Stimulated activated CD8-positive, alpha-beta memory T cell treated with anti-CD3 and anti-CD28 coated beads, Interleukin-4, amount 100 ng/mL, for 1 hour (primary cell): ENCODE results near the gene EYS.

Experiments
- DNase-seq, 2 donors: peaks; one replicate each; pipeline ENCODE4 v3.0.0-alpha.2; 2020; ENCODE audit warnings: low read depth in 2 of 2, low spot score in 1 of 2

EYS gene

DNA sequence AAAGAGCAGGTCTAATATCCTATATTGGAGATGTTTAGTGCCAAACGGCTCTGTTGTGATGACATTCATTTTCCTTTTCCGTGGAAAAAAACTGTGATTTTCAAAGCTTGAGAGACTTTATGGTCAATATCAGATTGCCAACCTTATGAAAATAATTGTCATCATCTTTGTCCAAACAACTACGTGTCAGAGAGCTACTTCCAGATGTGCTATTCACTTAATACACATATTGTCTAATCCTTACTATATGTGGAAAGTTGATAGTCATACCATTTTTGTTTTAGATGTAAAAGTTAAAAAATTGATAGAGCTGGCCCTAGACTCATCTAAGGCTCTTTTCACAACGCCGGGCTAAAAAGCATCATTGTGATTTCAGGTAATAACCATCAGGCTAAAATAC, 1521.4 kb downstream of the EYS start:
- DNase-seq = no peak

DNA sequence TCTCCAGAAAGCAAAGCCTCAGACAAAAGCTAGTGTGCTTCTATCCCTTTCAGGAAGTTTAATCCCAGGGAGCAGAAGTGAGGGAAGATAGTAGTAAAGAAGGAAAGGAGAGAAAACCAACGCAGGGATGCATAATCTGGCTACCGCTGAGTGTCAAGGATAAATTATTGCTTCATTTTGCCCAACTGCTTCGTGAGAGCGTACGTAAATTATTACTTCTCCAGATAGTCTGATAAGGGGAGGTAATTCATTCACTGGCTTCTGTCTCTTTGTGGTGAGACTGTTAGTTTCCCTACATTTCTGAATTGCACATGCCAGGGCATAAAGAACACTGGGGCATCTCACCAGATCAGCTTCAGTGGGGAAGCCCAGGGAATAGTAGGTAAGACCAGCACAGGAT, 1531.7 kb downstream of the EYS start:
- DNase-seq = no peak

DNA sequence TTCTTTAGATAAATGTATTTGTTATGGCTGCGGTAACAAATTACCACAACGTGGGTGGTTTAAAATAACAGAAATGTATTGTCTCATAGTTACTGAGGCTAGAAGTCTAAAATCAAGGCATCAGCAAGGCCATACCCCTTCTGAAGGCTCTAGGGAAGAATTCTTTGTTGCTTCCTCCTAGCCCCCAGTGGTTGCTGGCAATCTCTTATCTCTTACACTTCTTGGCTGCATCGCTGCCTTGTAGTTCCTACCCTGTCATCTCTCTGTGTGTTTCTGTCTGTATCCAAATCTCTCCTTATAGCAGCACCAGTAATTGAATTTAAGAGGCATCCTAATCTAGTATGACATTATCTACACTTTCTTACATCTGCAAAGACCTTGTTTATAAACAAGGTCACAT, 1536.7 kb downstream of the EYS start:
- DNase-seq = no peak

DNA sequence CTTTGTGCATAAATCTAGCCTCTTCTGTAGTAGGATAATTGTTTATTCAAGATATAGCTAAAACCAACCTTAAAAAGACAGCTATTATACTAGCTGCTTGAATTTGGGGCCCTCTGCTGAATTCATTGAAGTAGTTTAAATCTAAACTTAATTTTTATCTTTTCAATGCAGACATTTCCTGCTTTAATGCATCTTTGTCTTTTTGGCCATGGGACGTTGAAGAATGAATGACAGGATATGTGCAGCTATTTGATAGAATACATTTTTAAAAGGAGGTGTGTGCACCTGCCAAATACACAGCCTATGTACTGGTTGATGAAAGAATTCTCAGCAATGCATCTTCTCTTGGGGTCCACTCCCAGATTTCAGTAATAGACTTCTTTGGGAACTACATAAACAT, 1546.5 kb downstream of the EYS start:
- no peak for DNase-seq

DNA sequence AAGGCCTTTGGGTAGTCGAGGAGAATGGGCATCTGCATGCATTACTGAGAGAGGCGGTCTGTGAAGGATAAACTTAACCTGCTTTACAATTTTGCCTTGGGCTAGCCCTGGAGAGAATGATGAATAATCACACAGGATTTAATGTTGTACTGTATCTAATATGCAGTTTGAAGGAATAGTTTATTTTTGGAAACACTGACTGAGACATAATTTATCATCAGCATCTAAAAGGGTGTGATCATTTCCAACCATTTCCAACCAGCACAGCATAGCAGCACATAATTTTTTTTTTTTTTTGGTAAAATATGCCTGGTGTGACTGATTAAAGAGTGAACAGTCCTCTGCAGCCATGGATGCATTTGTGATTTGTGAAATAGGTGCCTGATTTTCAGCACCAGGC, 1552.0 kb downstream of the EYS start:
- DNase-seq = no peak

DNA sequence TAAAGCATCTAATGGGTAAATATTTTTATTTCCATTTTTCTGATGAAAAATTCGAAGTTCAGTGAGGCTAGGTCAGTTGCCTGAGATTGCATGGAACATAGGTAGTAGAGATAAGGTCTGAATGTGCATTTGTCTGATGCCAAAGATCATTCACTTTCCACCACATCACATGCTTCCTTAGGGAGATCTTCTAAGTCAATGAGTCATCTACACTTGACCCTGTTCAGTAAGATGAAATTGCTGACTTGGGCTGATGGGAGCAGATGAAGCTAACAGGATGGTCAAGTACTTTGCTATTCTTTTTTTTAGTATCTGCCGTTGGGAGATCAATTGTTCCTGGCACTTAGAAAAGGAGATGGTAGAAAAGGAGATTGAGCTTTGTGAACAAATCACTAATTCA, 1560.2 kb downstream of the EYS start:
- DNase-seq = no peak

DNA sequence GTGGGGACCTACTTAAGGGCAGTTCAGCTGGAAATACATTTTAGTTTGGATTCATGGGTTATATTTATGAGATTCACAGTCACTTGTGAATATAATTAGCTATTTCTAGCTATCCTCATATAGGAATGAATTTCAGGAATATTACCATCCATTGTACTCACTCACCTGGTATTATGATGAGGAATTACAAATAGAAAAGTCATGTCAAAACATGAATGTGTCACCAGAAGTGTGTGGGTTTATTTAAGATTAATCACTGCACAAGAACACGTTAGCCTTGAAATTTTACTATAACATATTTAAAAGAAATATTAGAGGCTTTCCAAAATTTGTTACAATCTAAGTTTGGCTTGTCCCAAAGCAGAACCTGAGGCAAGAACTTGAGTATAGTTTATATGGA, 1560.9 kb downstream of the EYS start:
- no peak for DNase-seq

DNA sequence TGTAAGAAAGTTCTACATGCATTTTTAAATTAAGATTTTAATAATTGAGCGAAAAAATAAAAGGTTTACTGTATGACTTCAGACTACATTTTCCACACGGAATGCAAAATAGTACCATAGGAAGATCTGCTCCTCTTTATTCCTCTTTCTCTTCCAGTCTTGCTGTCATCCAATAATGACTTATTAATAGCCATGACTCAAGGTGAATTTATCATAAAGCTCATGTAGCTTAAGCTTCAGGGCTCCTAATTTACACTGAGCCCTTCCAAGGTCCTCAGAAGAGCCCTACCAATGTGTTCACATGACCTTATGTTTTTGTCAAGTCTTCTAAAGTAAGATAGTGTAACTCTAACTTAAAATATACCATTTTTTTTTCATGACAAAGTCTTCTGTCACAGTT, 1561.4 kb downstream of the EYS start:
- no peak for DNase-seq

DNA sequence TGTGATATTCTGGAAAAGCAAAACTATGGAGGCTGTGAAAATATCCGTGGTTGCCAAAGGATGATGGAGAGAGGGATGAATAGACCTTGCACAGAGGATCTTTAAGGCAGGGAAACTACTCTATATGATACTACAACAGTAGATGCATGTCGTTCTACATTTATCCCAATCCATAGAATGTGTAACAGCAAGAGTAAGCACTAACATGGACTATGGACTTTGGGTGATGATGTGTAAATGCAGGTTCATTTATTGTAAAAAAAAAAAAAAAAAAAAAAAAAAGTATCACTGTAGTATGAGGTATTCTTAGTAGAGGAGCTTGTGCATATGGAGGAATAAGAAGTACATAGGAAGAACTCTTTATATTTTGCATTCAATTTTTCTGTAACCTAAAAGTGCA, 1563.9 kb downstream of the EYS start:
- no peak for DNase-seq

DNA sequence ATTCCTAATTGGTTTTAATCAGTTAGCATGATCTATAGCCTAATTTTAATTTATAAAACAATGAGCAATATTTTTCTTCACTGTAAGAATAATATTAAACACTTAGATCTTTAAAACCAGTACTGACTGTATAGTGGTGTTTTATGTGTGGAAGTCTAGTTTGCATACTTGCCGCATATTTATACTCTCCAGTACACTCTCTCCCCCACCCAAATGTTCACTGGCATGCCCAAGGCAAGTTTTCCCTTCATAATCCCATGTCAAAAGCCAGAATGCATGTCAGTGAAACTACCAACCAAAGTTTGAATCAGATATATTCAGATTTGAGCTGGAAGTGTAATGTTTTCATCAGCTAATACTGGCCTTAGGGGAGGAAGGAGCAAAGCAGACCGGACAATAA, 1565.3 kb downstream of the EYS start:
- DNase-seq = no peak

DNA sequence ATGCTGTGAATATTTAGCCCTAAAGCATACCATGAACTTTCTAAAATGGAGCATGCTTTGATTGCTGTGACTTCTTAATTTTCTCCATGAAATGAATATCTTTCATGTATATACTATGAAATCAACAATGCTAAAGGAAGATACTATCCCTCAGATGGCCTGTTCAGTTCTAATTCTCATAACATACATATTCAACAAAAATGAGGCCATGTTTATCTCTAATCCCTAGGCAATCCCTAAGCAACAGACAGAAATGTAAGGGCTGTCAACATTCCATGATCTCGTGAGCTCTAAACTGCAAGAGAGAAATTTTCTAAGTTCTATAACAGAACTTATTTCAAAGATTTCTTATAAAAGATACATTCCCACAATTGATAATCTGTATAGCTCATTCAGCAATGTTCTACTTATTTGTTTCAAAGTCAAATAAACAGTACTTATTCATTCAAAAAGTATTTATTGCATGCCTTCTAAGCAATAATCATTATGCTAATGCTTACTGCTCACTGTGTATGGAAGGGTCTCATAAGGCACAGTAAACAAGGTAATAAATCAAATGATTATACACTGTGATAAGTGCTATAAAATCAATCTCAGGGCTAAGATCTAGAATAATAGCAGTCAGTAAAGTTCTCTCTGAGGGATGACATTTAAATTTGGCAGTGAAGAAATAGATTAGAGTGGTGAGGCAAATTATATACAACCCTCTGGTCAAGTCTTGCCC, 1578.6 kb downstream of the EYS start:
- DNase-seq = no peak

DNA sequence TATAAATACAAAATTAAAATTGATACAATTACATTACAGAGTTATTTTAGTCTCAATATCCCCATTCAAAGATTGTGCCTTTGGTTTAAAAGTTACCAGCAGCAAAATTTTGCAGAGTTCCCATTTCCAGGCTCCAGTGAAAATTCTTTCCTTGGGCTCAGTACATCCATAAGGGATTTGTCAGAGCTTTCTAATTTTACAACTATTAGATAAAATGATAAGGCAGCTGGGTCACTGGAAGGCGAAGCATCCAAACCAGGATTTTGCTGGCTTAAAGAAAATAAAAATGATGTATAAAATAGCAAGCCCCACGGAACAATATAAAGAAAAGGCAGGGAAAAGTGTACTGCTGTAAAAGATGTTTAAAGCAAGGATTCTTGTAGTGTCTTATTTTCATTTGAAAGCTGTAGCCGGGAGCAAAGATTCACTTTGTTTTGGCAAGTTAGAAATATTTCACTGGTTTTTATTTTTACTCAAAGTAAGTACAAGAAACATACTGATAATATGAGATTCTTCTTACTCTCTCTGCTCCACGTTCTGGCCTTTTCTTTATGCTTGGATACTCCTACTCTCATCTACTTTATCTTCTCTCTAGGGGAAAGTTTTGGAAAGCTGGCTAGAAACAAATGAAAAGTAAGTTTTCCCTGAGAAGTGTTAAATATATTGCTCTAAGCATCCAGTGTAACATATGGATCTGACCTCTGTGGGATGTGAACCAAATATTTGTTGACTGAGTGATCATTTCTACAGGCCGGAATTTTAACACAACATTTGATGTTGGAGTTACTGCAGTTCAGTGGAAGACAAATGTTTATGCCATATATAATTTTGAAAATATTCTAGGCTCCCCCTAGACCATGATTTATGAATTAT, 1583.0 kb downstream of the EYS start:
- DNase-seq = no peak

DNA sequence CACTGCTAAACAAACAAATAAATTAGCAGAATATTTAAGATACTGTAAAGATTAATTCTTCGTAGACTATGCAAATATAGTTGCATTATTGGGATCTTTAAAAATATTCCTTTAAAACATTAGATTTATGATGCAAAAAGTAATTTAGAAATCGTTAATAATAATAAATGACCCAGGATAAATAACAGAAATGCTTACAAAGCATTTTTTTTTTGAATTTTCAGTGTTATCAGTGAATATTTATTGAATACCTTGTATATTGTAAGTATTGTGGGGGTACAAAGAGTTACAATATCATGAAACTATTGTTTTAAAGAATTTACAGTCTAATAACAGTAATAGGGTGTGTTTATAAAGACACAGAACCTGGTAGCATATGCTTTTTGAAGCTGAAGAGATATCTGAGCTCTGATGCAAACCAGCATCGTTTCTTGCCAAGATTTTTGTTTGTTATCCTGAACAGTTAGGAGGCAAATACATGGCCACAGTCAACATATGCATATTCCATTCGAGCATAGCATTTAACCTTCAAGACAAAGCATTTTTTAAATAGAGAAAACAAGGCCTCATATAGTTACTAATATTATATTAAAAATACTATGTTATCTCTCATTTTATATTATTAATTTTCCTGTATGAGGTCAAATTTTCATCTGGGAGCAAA, 1584.2 kb downstream of the EYS start:
- no peak for DNase-seq

DNA sequence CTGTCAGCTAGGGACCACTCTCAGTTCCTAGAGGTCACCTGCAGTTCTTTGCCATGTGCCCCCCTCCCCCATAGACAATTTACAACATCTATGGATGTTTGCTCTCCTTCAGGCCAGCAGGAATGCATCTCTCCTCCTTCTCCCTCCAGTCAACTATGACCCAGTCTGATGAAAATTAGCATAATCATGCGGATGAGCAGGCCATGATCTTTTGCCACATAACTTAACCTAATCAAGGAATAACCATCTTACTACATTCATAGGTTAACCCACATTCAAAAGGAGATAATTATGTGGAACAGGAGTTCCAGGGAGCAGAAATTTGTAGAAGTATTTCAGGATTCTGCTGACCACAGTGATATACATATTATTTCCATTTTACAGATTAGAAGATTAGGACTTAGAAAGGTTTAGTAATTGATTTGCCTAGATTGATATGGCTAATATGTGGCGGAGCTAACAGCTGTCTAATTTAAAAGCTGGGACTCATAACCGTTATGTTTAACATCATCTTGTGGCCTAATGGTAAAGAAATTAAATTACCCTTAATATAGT, 1585.9 kb downstream of the EYS start:
- no peak for DNase-seq

DNA sequence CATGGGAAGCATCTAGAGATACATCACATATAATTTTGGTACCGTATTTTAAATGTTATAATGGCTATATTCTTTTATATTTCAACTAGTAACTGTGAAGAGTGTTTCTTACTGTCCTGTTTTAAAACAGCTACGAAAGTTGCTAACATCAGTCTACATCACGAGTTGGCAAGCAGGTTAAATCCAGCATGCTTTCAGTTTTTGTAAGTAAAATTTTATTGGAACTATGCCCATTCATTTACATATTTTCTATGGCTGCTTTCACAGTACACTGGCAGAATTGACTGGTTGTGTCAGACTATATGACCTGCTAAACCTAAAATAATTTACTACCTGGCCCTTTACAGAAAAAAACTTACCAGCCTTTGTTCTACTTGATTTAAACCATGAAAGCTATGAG, 1593.3 kb downstream of the EYS start:
- no peak for DNase-seq

DNA sequence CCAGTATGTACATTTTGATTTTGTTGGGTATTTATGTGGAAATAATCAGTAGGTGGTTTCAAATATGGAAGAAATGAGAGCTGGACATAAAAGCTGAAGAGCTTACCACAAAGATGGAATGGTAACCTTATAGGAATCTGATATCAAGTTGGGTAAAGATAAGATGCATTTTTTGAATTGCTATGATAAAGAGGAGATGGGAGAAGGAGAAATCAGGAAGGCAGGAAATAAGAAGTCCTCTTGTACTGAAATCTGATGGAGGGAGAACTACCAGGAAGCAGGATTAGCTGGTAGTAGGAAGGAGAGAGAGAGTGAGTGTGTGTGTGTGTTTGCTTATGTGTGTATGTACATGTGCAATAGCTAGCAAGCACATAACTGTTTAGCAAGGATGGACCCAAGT, 1603.0 kb downstream of the EYS start:
- no peak for DNase-seq

DNA sequence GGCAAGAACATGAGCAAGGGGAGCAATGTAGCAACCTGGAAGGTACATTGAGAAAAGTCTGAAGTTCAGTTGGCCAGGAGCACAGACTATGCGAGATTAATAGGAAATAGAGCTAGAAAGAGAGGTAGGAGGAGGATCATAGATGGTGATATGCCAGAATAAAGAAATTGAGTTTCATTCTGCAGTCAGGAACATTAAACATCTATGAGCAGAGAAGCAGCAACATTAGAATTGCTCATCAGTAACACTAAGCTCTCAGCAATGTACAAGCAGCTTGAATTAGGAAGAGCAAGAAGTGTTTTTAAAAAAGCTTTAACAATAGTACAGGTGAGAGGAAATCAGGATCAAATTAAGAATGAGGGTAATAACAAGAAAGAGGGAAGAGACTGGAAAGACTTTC, 1603.5 kb downstream of the EYS start:
- DNase-seq = no peak

DNA sequence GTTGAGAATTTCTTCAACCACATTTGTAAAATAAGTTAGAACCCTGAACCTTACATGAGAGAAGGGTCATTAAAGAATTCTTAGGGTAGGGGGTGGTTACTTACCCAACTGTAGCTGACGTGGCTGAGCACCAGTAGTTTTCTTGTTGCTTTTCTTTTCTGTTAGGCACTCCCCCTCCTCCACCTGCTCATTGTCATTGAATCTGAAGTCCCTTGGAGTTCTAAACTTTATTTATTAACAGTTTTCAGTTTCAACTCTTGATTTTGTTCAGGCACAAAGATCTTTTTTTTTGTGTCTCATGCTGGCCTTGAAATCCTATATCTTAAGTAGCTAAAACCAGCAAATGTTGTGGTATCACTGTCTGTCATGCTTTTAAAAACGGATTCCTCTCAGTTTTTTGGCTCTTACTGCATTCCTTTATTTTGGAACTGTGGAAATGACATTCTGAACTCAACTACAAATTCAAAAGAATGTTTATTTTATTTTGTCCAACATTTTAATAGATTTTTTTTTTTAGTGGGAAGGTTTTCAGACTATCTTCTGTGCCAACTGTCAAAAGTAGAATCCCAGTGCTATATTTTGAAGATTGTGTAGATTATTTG, 1606.2 kb downstream of the EYS start:
- DNase-seq = no peak

DNA sequence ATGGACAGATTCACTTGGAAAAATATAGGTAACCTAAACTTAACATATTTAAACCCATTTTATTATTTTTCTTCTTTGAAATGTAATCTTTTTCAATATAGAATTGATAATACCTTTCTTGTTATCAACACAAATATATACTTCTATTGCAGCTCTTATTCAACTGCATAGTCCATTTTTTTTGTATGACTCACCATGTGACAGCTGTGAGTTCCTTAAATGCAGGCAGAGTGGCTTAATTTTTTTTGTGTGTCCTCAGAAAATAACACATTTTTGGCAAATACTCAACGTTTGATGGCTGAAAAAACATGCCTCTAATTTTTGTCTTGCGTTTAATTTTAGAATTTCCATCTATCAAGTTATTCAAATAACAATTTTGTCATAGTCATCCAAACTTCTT, 1616.7 kb downstream of the EYS start:
- DNase-seq = no peak

DNA sequence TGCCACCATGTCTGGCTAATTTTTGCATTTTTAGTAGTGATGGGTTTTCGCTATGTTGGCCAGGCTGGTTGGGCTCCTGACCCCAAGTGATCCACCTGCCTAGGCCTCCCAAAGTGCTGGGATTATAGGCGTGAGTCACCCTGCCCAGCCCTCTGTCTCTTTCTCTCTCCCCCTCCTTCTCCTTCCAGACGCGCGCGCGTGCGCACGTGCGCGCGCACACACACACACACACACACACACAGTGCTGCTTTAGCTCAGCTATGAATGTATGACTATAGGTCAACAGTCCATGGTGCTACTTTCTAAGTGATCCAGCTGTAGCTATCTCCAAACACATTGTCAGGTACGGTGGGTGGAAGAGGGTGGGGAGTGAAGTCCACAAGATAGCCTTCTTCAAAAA, 1621.9 kb downstream of the EYS start:
- DNase-seq = no peak

DNA sequence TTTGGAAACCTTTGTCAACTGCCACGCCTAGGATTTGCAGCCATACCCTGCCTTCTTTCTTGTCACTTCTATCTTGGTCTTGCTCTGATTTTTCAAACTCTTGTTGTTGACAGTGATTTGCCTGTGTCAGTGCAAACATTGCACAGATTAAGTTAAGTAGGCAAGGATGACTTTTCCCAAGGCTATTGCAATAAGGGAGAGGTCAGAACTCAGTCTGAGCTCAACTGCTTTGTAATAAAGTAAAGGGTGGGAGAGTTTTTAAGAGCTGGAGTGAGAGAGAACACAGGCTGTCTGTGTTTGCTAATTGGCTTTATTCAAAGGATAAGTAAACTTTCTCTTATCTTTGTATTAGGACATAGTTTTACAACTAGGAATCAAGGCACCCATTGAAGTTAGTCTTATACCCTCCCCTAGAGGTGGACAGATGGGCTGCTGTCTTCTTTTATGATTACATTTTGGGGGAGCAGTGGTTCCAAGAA, 1622.8 kb downstream of the EYS start:
- no peak for DNase-seq
